Measurements from ENCODE around the gene ACAN. TPM values are rescaled to one million over a fixed set of nuclear protein-coding genes. Genes with fewer than 3 reads are reported as not detected.

Gene ACAN
- total RNA-seq, 2 experiments from 2014 or later: not detected

DNA sequence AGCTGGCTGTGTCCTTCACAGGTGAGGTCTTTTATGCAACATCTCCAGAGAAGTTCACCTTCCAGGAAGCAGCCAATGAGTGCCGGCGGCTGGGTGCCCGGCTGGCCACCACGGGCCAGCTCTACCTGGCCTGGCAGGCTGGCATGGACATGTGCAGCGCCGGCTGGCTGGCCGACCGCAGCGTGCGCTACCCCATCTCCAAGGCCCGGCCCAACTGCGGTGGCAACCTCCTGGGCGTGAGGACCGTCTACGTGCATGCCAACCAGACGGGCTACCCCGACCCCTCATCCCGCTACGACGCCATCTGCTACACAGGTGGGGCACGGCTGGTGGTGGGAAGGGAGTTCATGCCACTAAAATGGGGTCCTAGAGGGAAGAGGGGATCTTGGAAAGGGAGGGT lies 40.1 kb downstream of the ACAN start:
- Mint-ChIP-seq H3K4me3 (no peak overlapping the region), H3K27me3 (peaks cover 5% of the 10 kb centered on the region), H3K36me3 (ENCODE audit: low read depth) (no peaks in the 10 kb centered on the region), H3K4me1 (ENCODE audit: low read depth) (no peaks in the 10 kb centered on the region), H3K27ac (no peak overlapping the region), H3K9me3 (no peaks in the 10 kb centered on the region)
- TF ChIP-seq CTCF (IDR thresholded peaks at IDR 0.05): no peak
- Histone ChIP-seq H3K36me3 (ENCODE audit: insufficient read depth, low read length) (no peaks in the 10 kb centered on the region), H3K27ac (ENCODE audit: low read depth in 1 of 2, low read length in 2 of 2) (no peak overlapping the region), H3K9me3 (ENCODE audit: control insufficient read depth in 1 of 2, insufficient read depth in 1 of 2, low read length in 2 of 2) (no peaks in the 10 kb centered on the region), H3K27me3 (ENCODE audit: control insufficient read depth in 1 of 2, insufficient read depth in 2 of 2, low read length in 2 of 2) (peaks cover 0 to 2% of the 10 kb centered on the region in 2 experiments), H3K4me3 (ENCODE audit: low read length) (no peak overlapping the region), H3K4me1 (ENCODE audit: insufficient read depth, low read length) (no peaks in the 10 kb centered on the region)
- no peak for ATAC-seq (ENCODE audit: poor library complexity)
- ChIA-PET CTCF (no interaction called here), POLR2A (no interaction called here)
- no peak for DNase-seq
- intact Hi-C loops (cut with DNase I, micrococcal nuclease): no loop called here

DNA sequence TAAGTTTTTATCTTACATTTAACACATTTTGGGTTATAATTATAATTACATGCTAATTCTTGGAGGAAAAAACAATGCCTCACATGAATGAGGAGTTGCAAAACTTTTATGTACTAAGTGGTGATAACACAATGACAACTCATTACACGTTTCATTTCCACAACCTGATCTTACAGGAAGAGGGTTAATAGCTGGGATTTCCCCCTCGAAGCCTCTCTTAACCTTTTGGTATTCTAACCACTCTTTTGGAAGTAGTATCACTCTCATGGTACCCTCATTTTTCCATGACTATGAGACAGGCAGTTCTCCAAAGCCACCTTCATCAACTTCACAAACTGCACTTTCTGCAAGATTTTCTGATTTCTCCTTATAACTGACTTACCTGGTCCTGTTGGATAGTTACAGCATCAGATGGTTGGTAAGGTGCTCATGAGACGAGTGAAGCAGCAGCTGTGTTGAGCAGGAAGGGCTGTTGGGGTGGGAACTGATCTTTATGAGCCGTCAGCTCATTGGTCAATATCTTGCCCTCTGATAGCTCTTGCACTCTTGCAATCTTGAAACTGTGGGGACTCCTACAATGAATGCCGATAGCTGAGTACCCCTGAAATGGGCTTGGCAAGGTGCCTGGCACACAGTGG lies 41.6 kb downstream of the ACAN start:
- intact Hi-C loops (cut with DNase I, micrococcal nuclease): no loop called here
- no peaks in the 10 kb centered on the region for H3K4me1 ChIP-seq (ENCODE audit: insufficient read depth, low read length)
- H3K27ac ChIP-seq (ENCODE audit: low read depth in 1 of 2, low read length in 2 of 2): no peak overlapping the region
- H3K4me3 ChIP-seq (ENCODE audit: low read length): no peak overlapping the region
- no peak for TF ChIP-seq CTCF (IDR thresholded peaks at IDR 0.05)
- H3K9me3 ChIP-seq (ENCODE audit: control insufficient read depth in 1 of 2, insufficient read depth in 1 of 2, low read length in 2 of 2): no peaks in the 10 kb centered on the region
- no peak for DNase-seq
- H3K27ac Mint-ChIP-seq: no peak overlapping the region
- no peaks in the 10 kb centered on the region for H3K4me1 Mint-ChIP-seq (ENCODE audit: low read depth)
- ChIA-PET POLR2A (no interaction called here), CTCF (interaction anchor here (0.7 kb wide), 1 partner anchor 362 kb away, joined by 3 read pairs; no protein-coding TSS in a partner anchor)
- H3K36me3 ChIP-seq (ENCODE audit: insufficient read depth, low read length): no peaks in the 10 kb centered on the region
- H3K27me3 ChIP-seq (ENCODE audit: control insufficient read depth in 1 of 2, insufficient read depth in 2 of 2, low read length in 2 of 2): peaks cover 0 to 2% of the 10 kb centered on the region in 2 experiments
- H3K27me3 Mint-ChIP-seq: no peaks in the 10 kb centered on the region
- no peaks in the 10 kb centered on the region for H3K36me3 Mint-ChIP-seq (ENCODE audit: low read depth)
- H3K9me3 Mint-ChIP-seq: no peaks in the 10 kb centered on the region
- no peak overlapping the region for H3K4me3 Mint-ChIP-seq
- no peak for ATAC-seq (ENCODE audit: poor library complexity)

DNA sequence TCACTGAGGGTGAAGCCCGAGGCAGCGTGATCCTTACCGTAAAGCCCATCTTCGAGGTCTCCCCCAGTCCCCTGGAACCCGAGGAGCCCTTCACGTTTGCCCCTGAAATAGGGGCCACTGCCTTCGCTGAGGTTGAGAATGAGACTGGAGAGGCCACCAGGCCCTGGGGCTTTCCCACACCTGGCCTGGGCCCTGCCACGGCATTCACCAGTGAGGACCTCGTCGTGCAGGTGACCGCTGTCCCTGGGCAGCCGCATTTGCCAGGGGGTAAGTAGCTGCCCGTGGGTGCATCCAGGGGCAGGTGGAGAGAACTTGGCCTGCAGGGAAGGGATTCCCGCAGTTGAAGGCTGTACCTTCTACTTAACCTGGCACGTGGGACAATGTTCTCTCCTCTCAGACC lies 42.4 kb downstream of the ACAN start:
- H3K4me3 ChIP-seq (ENCODE audit: low read length): no peak overlapping the region
- Mint-ChIP-seq H3K4me1 (ENCODE audit: low read depth) (no peaks in the 10 kb centered on the region), H3K27me3 (no peaks in the 10 kb centered on the region), H3K36me3 (ENCODE audit: low read depth) (no peaks in the 10 kb centered on the region), H3K4me3 (no peak overlapping the region), H3K27ac (no peak overlapping the region), H3K9me3 (no peaks in the 10 kb centered on the region)
- no peak overlapping the region for H3K27ac ChIP-seq (ENCODE audit: low read depth in 1 of 2, low read length in 2 of 2)
- intact Hi-C loops (cut with DNase I, micrococcal nuclease): no loop called here
- DNase-seq (no peak), ATAC-seq (ENCODE audit: poor library complexity) (no peak)
- POLR2A ChIA-PET: no interaction called here
- H3K9me3 ChIP-seq (ENCODE audit: control insufficient read depth in 1 of 2, insufficient read depth in 1 of 2, low read length in 2 of 2): no peaks in the 10 kb centered on the region
- H3K27me3 ChIP-seq (ENCODE audit: control insufficient read depth in 1 of 2, insufficient read depth in 2 of 2, low read length in 2 of 2): peaks cover 0 to 2% of the 10 kb centered on the region in 2 experiments
- CTCF ChIA-PET: no interaction called here
- no peaks in the 10 kb centered on the region for H3K36me3 ChIP-seq (ENCODE audit: insufficient read depth, low read length)
- no peak for TF ChIP-seq CTCF (IDR thresholded peaks at IDR 0.05)
- no peaks in the 10 kb centered on the region for H3K4me1 ChIP-seq (ENCODE audit: insufficient read depth, low read length)
